HG03378 (cell line): Measurements from ENCODE around the gene TTC16.
"Not testable (repeated sequence)": the region's sequence is repeated elsewhere in the genome, so short reads cannot be mapped to it uniquely, and the experiment has no call there.

ENCODE experiments used
- ATAC-seq: cut with Tn5 transposase; IDR thresholded peaks from one replicate; pipeline ENCODE4 v1.9.1; 2021; ENCODE audit warnings: mild to moderate bottlenecking, moderate library complexity; ENCODE audit not compliant: unreplicated experiment

The TTC16 gene

GRCh38 chr9:127741831-127742434 is 26.1 kb downstream of the TTC16 start:
- no peak for ATAC-seq

GRCh38 chr9:127742435-127743088 is 26.7 kb downstream of the TTC16 start:
- ATAC-seq = no peak

- ATAC-seq = no peak
Measured at GRCh38 chr9:127744398-127745110, 28.7 kb downstream of the TTC16 start.

GRCh38 chr9:127746959-127747569 is 31.2 kb downstream of the TTC16 start:
- ATAC-seq = no peak

GRCh38 chr9:127749090-127749787 is 33.4 kb downstream of the TTC16 start:
- ATAC-seq = no peak

- no peak for ATAC-seq
Measured at GRCh38 chr9:127751269-127752054, 35.6 kb downstream of the TTC16 start.

- no peak for ATAC-seq
Measured at GRCh38 chr9:127753148-127753547, 37.3 kb downstream of the TTC16 start.

GRCh38 chr9:127753622-127754021 is 37.7 kb downstream of the TTC16 start:
- no peak for ATAC-seq

GRCh38 chr9:127754099-127755060 is 38.5 kb downstream of the TTC16 start:
- no peak for ATAC-seq

- ATAC-seq = no peak
Measured at GRCh38 chr9:127755061-127756060, 39.5 kb downstream of the TTC16 start.

GRCh38 chr9:127756233-127756632 is 40.4 kb downstream of the TTC16 start:
- ATAC-seq = no peak

- ATAC-seq = not testable (repeated sequence)
Measured at GRCh38 chr9:127756776-127757175, 40.9 kb downstream of the TTC16 start.

GRCh38 chr9:127758843-127759242 is 43.0 kb downstream of the TTC16 start:
- no peak for ATAC-seq

GRCh38 chr9:127761061-127761460 is 45.2 kb downstream of the TTC16 start:
- ATAC-seq = no peak

GRCh38 chr9:127761491-127761956 is 45.6 kb downstream of the TTC16 start:
- no peak for ATAC-seq

GRCh38 chr9:127762111-127762676 is 46.3 kb downstream of the TTC16 start:
- ATAC-seq = no peak

- no peak for ATAC-seq
Measured at GRCh38 chr9:127763918-127764384, 48.1 kb downstream of the TTC16 start.
